HG02763 (cell line): ENCODE measurements around the gene ZDHHC11.
"Not testable (repeated sequence)": the region's sequence is repeated elsewhere in the genome, so short reads cannot be mapped to it uniquely, and the experiment has no call there.

Experiments used
- ATAC-seq: cut with Tn5 transposase; IDR thresholded peaks from one replicate; pipeline ENCODE4 v1.9.1; 2021; ENCODE audit warnings: mild to moderate bottlenecking, moderate library complexity; ENCODE audit not compliant: unreplicated experiment

ZDHHC11 gene

DNA sequence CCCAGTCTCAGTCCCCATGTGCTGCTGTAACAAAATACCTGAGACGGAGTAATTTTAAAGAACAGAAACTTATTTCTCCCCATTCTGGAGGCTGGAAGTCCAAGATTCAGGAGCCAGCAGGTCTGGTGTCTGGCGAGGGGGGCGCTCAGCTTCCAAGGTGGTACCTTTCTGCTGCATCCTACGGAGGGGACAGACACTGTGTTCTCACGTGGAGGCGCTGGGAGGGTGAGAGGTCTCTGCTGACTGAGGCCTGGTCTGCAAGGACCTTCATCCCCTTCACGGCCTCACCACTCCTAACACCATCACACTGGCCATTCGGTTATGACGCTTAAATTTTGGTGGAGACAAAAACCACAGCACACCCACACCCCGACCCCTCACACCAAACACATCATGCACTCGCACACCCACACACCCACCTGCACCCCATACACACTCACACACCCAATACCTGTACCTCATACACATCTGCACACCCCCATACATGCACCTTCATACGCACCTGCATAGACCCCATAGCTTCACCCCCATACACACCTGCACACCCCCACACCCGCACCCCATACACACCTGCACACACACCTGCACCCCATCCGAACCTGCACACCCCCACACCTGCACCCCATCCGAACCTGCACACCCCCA, 9.8 kb upstream of the ZDHHC11 start:
- no peak for ATAC-seq

DNA sequence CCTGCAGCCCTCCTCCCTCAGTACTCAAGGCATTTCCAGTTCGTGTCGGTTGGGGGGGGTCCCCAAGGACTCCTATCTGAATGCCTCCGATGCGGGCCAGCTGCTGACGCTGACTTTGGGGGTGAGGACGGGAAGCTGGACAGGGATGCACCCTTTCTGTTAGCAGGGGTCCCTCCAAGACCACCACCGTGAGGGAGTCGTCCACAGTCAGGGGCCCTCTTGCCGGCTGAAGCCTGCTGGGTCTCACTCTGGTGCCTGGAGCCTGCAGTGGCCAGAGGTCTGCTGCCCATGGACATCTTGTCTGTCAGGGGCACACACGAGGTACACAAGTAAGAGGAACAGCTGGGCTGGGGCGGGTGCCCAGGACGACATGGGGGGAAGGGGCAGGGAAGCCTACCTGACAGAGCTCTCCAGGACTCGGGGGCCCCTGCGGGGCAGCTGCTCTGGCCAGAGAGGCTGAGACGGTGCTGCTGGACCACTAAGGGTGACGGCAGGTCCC, 9.1 kb upstream of the ZDHHC11 start:
- ATAC-seq = no peak

DNA sequence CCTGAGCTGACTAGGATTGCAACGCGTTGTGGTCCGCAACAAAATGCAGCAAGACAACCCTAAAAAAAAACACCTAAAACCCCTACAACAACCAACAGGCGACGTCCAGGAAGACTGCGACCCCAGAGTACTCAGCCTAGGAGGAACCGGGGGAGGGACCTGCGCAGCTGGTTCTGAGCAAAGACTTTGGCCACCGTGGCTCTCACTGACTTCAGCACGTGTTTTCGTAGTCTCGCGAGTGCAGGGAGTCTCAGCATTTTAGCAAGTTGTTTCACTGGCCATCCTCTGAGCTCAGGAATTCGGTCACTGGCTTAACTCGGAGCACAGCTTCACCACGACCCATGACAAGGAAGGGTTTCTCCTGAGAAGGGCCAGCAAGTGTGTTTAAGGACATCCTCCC, 8.6 kb upstream of the ZDHHC11 start:
- ATAC-seq = no peak

DNA sequence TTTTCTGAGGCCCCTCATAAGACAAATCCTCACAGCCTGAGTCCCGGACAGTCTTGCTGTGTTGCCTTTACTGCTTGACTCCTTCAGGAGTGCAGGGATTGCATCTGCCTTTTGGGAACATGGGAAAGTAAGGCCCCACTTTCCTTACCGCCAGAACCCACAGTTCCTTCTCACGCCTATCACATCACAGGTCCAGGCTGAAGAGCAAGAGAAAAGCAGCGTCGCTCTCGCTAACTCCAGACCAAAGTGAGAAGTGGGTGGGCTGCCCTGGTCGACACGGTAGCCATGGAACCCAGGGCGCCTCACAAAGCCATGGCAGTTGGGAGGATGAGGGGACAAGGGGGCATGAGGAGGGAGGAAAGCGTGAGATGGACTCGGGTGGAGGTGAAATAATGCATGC, 7.9 kb upstream of the ZDHHC11 start:
- ATAC-seq = no peak

DNA sequence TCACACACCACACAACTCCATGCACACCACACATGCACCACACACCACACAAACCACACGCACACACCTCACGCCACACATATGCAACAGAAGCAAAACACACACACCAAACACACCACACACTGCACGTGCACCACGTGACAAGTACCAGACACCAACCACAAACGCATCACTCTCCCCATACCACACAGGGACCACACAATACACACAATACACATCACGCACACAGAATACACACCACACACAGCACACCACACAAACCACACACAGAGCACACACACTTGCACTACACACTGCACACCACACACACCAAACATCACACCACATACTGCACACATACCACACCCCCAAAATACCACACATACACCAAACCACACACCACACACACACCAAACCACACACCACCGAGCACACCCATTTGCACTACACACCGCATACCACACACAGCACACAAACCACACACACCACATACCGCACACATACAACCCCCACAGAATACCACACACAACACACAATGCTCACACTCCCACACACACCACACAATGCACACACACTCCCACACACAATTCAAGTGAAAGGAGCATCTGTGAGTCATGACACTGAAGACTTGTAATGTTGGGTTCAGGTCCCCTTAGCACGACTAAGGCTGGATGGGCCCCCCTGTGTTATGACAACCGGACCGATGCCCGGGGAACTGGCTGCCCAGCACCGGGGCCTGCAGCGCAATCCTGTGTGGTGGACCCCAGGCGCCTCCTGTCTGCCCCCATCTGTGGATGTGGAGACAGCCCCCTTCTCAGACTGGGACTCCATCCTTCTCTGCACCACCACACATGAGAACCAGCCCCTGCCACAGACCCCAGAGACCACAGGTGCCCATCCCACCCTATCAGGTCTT, 6.0 kb upstream of the ZDHHC11 start:
- no peak for ATAC-seq

DNA sequence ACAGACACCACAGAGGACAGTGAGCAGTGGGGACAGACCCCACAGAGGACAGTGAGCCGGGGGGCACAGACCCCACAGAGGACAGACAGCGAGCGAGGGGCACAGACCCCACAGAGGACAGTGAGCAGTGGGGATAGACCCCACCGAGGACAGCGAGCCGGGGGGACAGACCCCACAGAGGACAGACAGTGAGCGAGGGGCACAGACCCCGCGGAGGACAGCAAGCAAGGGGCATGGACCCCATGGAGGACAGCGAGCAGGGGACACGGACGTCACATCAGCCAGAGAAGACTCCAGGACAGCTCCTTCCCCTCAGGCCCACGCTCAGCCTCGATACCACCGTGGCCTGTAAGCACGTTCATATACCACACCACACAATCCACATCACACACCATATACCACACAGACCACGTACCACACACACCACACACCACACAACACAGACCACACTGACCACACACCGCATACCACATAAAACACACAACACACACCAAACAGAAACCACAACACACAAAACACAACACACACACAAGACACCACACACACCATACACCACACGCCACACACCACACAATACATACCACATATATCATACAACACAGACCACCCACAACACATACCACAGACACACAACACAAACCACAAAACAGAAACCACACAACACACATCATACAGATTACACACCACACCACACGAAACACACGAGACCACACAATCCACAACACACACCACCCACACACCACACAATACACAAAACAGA, 5.2 kb upstream of the ZDHHC11 start:
- no peak for ATAC-seq

DNA sequence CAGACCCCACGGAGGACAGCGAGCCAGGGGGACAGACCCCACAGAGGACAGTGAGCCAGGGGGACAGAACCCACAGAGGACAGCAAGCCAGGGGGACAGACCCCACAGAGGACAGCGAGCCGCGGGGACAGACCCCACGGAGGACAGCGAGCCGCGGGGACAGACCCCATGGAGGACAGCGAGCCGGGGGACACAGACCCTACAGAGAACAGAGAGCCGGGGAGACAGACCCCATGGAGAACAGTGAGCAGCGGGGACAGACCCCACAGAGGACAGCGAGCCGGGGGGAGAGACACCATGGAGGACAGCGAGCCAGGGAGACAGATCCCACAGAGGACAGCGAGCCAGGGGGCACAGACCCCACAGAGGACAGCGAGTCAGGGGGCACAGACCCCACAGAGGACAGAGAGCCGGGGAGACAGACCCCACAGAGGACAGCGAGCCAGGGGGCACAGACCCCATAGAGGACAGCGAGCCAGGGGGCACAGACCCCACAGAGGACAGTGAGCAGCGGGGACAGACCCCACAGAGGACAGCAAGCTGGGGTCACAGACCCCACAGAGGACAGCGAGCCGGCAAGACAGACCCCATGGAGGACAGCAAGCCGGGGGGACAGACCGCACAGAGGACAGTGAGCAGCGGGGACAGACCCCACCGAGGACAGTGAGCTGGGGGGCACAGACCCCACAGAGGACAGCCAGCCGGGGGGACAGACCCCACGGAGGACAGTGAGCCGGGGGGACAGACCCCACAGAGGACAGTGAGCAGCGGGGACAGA, 4.4 kb upstream of the ZDHHC11 start:
- no peak for ATAC-seq

DNA sequence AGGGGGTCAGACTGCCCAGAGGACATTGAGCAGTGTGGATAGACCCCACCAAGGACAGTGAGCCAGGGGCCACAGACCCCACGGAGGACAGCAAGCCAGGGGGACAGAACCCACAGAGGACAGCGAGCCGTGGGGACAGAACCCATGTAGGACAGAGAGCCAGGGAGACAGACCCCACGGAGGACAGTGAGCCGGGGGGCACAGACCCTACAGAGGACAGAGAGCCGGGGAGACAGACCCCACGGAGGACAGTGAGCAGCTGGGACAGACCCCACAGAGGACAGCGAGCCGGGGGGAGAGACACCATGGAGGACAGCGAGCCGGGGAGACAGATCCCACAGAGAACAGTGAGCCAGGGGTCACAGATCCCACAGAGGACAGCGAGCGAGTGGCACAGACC, 3.4 kb upstream of the ZDHHC11 start:
- ATAC-seq = no peak

DNA sequence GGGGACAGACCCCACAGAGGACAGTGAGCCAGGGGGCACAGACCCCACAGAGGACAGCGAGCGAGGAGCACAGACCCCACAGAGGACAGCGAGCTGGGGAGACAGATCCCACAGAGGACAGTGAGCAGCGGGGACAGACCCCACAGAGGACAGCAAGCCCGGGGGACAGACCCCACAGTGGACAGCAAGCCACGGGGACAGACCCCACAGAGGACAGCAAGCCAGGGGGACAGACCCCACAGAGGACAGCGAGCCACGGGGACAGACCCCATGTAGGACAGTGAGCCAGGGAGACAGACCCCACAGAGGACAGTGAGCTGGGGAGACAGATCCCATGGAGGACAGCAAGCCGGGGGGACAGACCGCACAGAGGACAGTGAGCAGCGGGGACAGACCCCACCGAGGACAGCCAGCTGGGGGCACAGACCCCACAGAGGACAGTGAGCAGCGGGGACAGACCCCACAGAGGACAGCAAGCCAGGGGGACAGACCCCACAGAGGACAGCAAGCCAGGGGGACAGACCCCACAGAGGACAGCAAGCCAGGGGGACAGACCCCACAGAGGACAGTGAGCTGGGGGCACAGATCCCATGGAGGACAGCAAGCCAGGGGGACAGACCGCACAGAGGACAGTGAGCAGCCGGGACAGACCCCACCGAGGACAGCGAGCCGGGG, 2.8 kb upstream of the ZDHHC11 start:
- ATAC-seq = not testable (repeated sequence)

DNA sequence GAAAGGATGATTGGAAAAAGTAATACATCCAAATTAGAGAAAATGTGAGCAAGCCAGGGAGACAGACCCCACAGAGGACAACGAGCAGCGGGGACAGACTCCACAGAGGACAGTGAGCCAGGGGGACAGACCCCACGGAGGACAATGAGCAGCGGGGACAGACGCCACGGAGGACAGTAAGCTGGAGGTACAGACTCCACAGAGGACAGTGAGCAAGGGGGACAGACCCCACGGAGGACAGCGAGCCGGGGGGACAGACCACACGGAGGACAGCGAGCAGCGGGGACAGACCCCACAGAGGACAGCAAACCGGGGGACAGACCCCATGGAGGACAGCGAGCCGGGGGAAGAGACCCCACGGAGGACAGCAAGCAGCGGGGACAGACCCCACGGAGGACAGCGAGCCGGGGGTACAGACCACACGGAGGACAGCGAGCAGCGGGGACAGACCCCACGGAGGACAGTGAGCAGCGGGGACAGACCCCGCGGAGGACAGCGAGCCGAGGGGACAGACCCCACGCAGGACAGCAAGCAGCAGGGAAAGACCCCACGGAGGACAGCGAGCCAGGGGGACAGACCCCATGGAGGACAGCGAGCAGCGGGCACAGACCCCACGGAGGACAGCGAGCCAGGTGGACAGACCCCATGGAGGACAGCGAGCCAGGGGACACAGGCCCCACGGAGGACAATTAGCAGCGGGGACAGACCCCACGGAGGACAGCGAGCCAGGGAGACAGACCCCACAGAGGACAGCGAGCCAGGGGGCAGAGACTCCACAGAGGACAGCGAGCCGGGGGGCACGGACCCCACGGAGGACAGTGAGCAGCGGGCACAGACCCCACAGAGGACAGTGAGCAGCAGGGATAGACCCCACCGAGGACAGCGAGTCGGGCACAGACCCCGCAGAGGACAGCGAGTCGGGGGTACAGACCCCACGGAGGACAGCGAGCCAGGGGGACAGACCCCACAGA, 1.9 kb upstream of the ZDHHC11 start:
- ATAC-seq = no peak

DNA sequence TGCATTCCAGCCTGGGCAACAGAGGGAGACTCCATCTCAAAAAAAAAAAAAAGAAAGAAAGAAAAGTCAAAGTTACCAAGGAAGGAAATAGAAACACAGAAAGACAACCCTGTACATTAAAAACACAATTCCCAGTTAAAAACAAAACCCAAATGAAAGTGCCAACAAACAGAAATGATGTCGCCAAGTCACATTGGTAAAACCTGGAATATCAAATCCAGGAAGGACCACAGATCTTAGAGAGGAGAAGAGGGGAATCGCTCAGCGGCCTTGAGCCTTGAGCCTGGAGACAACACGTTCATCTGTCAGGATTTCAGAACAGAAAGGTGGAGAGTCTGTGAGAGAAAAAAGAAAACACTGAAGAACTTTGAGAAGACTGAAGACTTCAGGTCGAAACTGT, 1.2 kb upstream of the ZDHHC11 start:
- ATAC-seq = no peak

DNA sequence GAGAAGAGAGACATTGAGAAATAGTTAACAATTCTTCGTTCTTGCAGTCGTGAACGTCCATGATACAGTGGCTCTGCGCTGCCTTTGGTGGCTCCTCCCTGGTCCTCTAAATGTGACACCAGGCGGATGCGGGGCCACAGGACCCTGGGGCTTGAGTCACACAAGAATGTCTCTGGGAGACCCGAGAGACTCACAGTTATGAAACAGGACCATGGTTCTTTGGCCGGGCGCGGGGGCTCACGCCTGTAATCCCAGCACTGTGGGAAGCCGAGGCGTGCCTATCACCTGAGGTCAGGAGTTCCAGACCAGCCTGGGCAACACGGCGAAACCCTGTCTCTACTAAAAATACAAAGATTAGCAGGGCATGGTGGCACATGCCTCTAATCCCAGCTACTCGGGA, 767 bp upstream of the ZDHHC11 start:
- ATAC-seq = no peak

DNA sequence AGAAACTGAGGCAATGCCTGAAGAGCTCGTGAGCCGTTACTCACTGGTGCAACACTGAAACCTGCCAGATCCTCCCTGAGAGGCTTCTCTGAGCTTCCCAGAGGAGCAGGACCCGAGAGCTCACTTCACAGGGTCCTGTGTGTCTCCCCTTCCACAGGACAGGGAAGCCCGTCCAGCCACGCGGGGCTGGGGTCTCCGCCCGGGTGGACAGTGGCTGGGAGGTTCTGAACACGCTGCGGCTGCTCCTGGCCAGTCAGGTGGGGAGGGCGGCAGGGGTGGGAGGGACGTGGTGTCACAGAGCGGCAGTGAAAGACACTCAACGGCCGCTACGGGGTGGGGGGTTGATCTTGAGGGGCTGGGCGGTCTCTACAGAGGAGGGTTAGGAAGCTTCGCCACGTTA, 290 bp upstream of the ZDHHC11 start:
- no peak for ATAC-seq

DNA sequence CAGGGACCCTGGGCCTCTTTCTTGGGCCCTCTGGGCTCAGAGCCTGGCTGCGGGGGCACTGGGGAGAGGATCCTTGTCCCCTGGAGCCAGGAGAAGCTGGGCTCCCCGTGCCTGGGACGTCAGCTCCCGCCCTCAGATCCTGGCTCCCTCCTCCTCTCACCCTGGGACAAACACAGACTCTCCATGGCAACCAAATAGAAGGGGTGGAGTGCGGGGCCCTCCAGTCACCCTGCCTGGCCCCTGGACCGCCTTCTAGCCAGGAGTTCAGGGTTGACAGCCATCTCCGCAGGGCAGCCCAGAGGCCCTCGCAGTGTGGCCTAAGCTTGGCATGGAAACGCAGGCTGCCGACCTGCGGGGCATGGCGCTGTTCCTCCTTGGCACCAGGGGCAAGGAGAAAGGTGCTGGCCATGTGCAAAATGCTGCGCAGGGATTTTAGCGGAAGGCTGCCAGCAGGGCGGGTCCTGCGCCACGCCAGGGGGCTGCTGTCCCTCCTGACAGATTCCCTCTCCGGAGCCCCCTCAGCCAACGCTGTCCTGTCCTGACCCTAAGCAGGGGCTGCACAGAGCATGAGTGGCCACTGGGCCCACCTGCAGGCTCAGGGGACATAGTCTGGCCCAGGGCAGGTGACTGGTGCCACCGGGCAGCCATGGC, 1.0 kb downstream of the ZDHHC11 start:
- ATAC-seq = no peak

DNA sequence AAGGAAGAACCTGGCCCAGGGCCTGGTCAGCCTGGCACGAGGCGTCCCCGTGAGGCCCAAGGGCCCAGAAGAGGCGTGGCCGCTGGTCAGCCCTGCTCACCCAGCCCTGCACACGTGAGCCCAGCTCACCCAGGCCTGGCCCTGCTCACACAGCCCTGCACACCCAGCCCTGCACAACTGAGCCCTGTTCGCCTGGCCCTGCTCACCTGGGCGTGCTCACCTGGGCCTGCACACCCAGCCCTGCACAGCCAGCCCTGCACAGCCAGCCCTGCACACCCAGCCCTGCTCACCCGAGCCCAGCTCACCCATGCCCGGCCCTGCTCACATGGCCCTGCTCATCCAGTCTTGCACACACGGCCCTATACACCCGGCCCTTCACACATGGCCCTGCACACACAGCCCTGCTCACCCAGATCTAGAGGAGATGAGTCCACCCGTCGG, 2.1 kb downstream of the ZDHHC11 start:
- no peak for ATAC-seq

DNA sequence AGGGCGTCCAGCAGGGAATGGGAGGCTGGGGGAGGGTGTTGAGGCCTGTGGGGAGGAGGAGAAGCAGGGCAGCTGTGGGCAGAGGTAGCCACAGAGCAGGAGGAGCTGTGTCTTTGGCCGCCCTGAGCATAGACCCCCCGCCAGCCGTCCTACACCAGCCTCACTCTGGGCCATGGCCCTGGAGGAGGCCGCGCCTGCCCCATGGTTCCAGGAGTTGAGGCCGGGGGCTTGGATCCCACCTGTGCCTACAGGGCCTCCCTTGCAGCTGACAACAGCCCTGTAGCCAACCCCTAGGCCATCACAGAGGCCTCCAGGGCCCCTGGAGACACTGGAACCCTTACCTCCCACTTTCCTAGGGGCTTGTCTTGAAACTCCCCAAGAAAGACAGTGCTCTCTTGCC, 3.0 kb downstream of the ZDHHC11 start:
- ATAC-seq = not testable (repeated sequence)

DNA sequence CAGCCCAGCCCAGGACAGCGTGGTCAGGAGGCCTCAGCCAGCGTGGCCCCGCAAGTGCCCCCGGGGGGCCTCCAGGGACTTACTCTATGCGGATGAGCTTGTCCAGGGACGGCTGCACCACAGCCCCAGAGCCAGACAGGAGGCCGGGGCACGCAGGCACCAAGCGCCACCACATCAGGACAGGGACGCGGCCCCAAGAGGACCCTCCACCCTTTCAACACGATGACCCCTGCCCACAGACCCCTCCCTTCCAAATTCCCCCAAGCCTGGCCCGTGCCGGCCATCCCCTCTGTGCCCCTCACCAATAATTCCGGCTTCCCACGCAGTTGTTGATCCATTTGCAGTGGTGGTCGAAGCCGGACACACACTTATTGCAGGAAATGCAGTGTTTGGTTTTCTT, 3.6 kb downstream of the ZDHHC11 start:
- not testable (repeated sequence) for ATAC-seq

DNA sequence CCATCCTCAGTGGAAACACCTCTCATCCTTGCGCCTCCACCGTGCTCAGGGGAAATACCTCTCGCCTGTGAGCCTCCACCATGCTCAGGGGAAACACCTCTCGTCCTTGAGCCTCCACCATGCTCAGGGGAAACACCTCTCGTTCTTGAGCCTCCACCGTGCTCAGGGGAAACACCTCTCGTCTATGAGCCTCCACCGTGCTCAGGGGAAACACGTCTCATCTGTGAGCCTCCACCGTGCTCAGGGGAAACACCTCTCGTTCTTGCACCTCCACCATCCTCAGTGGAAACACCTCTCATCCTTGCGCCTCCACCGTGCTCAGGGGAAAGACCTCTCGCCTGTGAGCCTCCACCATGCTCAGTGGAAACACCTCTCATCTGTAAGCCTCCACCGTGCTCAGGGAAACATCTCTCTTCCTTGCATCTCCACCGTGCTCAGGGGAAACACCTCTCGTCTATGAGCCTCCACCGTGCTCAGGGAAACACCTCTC, 4.1 kb downstream of the ZDHHC11 start:
- not testable (repeated sequence) for ATAC-seq
